ENCODE measurements around the gene RNF157.

The RNF157 gene

GRCh38 chr17:76147211-76148014 lies 92.9 kb downstream of the RNF157 start:
- H3K36me3 ChIP-seq (ENCODE audit: control insufficient read depth, insufficient read depth, low read length), result no peaks in the 10 kb centered on the region
- H3K9ac ChIP-seq, result no peak overlapping the region
- no peaks in the 10 kb centered on the region for H3K27me3 ChIP-seq (ENCODE audit: control insufficient read depth, insufficient read depth, low read length)
- no peaks in the 10 kb centered on the region for H3K9me3 ChIP-seq (ENCODE audit: control insufficient read depth, low read length)
- no peak overlapping the region for H3K27ac ChIP-seq
- TF ChIP-seq CTCF (IDR thresholded peaks at IDR 0.05), result peak; percentile 42
- H3K4me3 ChIP-seq (ENCODE audit: low read depth, low read length), result no peak overlapping the region
- H3K79me2 ChIP-seq, result no peaks in the 10 kb centered on the region
- no peak overlapping the region for H3K4me2 ChIP-seq (ENCODE audit: low read length)
- no peaks in the 10 kb centered on the region for H3K4me1 ChIP-seq
- no peak overlapping the region for H2AFZ ChIP-seq

- Histone ChIP-seq H3K9ac (no peak overlapping the region), H3K27ac (no peak overlapping the region), H3K79me2 (no peaks in the 10 kb centered on the region), H3K4me2 (ENCODE audit: low read length) (no peak overlapping the region), H3K4me1 (peaks cover 3% of the 10 kb centered on the region), H3K27me3 (ENCODE audit: control insufficient read depth, insufficient read depth, low read length) (no peaks in the 10 kb centered on the region), H3K4me3 (ENCODE audit: low read depth, low read length) (no peak overlapping the region), H3K36me3 (ENCODE audit: control insufficient read depth, insufficient read depth, low read length) (no peaks in the 10 kb centered on the region), H3K9me3 (ENCODE audit: control insufficient read depth, low read length) (no peaks in the 10 kb centered on the region), H2AFZ (no peak overlapping the region)
- no peak for TF ChIP-seq CTCF (IDR thresholded peaks at IDR 0.05)
Observed at GRCh38 chr17:76146053-76146851, 94.0 kb downstream of the RNF157 start.

GRCh38 chr17:76145231-76146052 lies 94.9 kb downstream of the RNF157 start:
- Histone ChIP-seq H3K27ac (no peak overlapping the region), H3K27me3 (ENCODE audit: control insufficient read depth, insufficient read depth, low read length) (peaks cover 3% of the 10 kb centered on the region), H3K9ac (no peak overlapping the region), H3K79me2 (no peaks in the 10 kb centered on the region), H2AFZ (no peak overlapping the region), H3K36me3 (ENCODE audit: control insufficient read depth, insufficient read depth, low read length) (no peaks in the 10 kb centered on the region), H3K4me1 (peaks cover 6% of the 10 kb centered on the region), H3K4me3 (ENCODE audit: low read depth, low read length) (no peak overlapping the region), H3K4me2 (ENCODE audit: low read length) (no peak overlapping the region), H3K9me3 (ENCODE audit: control insufficient read depth, low read length) (no peaks in the 10 kb centered on the region)
- TF ChIP-seq CTCF (IDR thresholded peaks at IDR 0.05), result no peak

GRCh38 chr17:76142585-76143041 lies 97.7 kb downstream of the RNF157 start:
- Histone ChIP-seq H3K9ac (no peak overlapping the region), H3K36me3 (ENCODE audit: control insufficient read depth, insufficient read depth, low read length) (no peaks in the 10 kb centered on the region), H3K9me3 (ENCODE audit: control insufficient read depth, low read length) (no peaks in the 10 kb centered on the region), H3K79me2 (no peaks in the 10 kb centered on the region), H3K27ac (no peak overlapping the region), H3K4me3 (ENCODE audit: low read depth, low read length) (no peak overlapping the region), H3K4me1 (peaks cover 6% of the 10 kb centered on the region), H3K27me3 (ENCODE audit: control insufficient read depth, insufficient read depth, low read length) (peaks cover 9% of the 10 kb centered on the region), H3K4me2 (ENCODE audit: low read length) (no peak overlapping the region), H2AFZ (no peak overlapping the region)
- no peak for TF ChIP-seq CTCF (IDR thresholded peaks at IDR 0.05)

Measured in parathyroid adenoma (tissue), 2 donors.